Ectodermal cell (in vitro differentiated cells): Measurements from ENCODE around the gene KICS2. TPM values are rescaled to one million over a fixed set of nuclear protein-coding genes. Genes with fewer than 3 reads are reported as not detected.

Experiments
- H3K27ac ChIP-seq: 2 replicates; pipeline ENCODE4 v1.7.0; 2013; ENCODE audit warnings: mild to moderate bottlenecking, low read depth, low read length; ENCODE audit not compliant: insufficient read depth, poor library complexity, severe bottlenecking
- H3K27me3 ChIP-seq: 2 replicates; pipeline ENCODE4 v1.7.0; 2013; ENCODE audit warnings: mild to moderate bottlenecking, low read length; ENCODE audit not compliant: insufficient read depth, control insufficient read depth, poor library complexity, severe bottlenecking
- H3K36me3 ChIP-seq: one replicate; pipeline ENCODE4 v1.7.0; 2013; ENCODE audit warnings: low read length; ENCODE audit not compliant: control insufficient read depth, insufficient read depth
- H3K4me1 ChIP-seq: one replicate; pipeline ENCODE4 v1.7.0; 2013; ENCODE audit warnings: low read length; ENCODE audit not compliant: control insufficient read depth, insufficient read depth
- H3K4me3 ChIP-seq: 2 replicates; pipeline ENCODE4 v1.7.0; 2013; ENCODE audit warnings: low read depth, low read length, control low read depth; ENCODE audit not compliant: insufficient read depth
- H3K9me3 ChIP-seq: 2 replicates; pipeline ENCODE4 v1.7.0; 2013; ENCODE audit warnings: mild to moderate bottlenecking, low read length, moderate library complexity; ENCODE audit not compliant: control insufficient read depth
- WGBS, 2 experiments: methylation state at CpG; one replicate each; pipeline ENCODE4 v1.1.7; 2013; ENCODE audit warnings: missing lambda C conversion rate in 2 of 2; 5-methylcytosine and 5-hydroxymethylcytosine counted together
- polyA plus RNA-seq, 4 experiments: library from polyadenylated mRNA; stranded (reverse); fragments of 50-300 nt; gene quantifications; one replicate each; pipeline ENCODE4 v1.2.3, GENCODE V29; 2013

The KICS2 gene
- polyA plus RNA-seq (2013, experiment 1 of 4), result 5.7 TPM
- 6.6 TPM for polyA plus RNA-seq (2013, experiment 2 of 4)
- 3.8 TPM for polyA plus RNA-seq (2013, experiment 3 of 4)
- 3.4 TPM for polyA plus RNA-seq (2013, experiment 4 of 4)

GRCh38 chr12:64222009-64222765 lies at the start of gene KICS2:
KICS2 (minus strand) TSS chr12:64222296; CDS start chr12:64222237, 59 bp downstream.
- Histone ChIP-seq H3K36me3 (no peaks in the 10 kb centered on the region), H3K27me3 (no peaks in the 10 kb centered on the region), H3K9me3 (no peaks in the 10 kb centered on the region), H3K4me3 (peak within 1 kb of the TSS; percentile 89), H3K4me1 (peaks cover 6% of the 10 kb centered on the region), H3K27ac (peak within 1 kb of the TSS; percentile 52)
- 1% methylated on average over 56 of the region's 56 CpGs for WGBS, 2 experiments

GRCh38 chr12:64270411-64270810 lies 48.3 kb upstream of the KICS2 start:
- Histone ChIP-seq H3K9me3 (no peaks in the 10 kb centered on the region), H3K4me3 (no peak overlapping the region), H3K4me1 (no peaks in the 10 kb centered on the region), H3K27ac (no peak overlapping the region), H3K36me3 (no peaks in the 10 kb centered on the region), H3K27me3 (no peaks in the 10 kb centered on the region)
- WGBS, 2 experiments, result 94 to 100% methylated on average over 1 of the region's 1 CpG

GRCh38 chr12:64269161-64269560 lies 47.1 kb upstream of the KICS2 start:
- Histone ChIP-seq H3K27me3 (no peaks in the 10 kb centered on the region), H3K9me3 (no peaks in the 10 kb centered on the region), H3K4me3 (no peak overlapping the region), H3K36me3 (no peaks in the 10 kb centered on the region), H3K27ac (no peak overlapping the region), H3K4me1 (no peaks in the 10 kb centered on the region)
- 73 to 74% methylated on average over 2 of the region's 2 CpGs for WGBS, 2 experiments

- WGBS, 2 experiments, result 55 to 56% methylated on average over 1 to 2 of the region's 2 CpGs
- H3K4me1 ChIP-seq, result no peaks in the 10 kb centered on the region
- no peaks in the 10 kb centered on the region for H3K27me3 ChIP-seq
- H3K27ac ChIP-seq, result no peak overlapping the region
- no peak overlapping the region for H3K4me3 ChIP-seq
- no peaks in the 10 kb centered on the region for H3K9me3 ChIP-seq
- no peaks in the 10 kb centered on the region for H3K36me3 ChIP-seq
Observed at GRCh38 chr12:64268409-64268808, 46.3 kb upstream of the KICS2 start.

GRCh38 chr12:64265839-64266238 lies 43.7 kb upstream of the KICS2 start:
- Histone ChIP-seq H3K4me3 (no peak overlapping the region), H3K4me1 (no peaks in the 10 kb centered on the region), H3K9me3 (no peaks in the 10 kb centered on the region), H3K36me3 (no peaks in the 10 kb centered on the region), H3K27ac (no peak overlapping the region), H3K27me3 (no peaks in the 10 kb centered on the region)
- 89 to 93% methylated on average over 2 of the region's 2 CpGs for WGBS, 2 experiments

GRCh38 chr12:64261813-64262212 lies 39.7 kb upstream of the KICS2 start:
- Histone ChIP-seq H3K9me3 (no peaks in the 10 kb centered on the region), H3K27me3 (no peaks in the 10 kb centered on the region), H3K4me1 (no peaks in the 10 kb centered on the region), H3K27ac (no peak overlapping the region), H3K4me3 (no peak overlapping the region), H3K36me3 (no peaks in the 10 kb centered on the region)
- 94 to 95% methylated on average over 4 of the region's 5 CpGs for WGBS, 2 experiments

GRCh38 chr12:64258576-64258975 lies 36.5 kb upstream of the KICS2 start:
- no peak overlapping the region for H3K27ac ChIP-seq
- no peaks in the 10 kb centered on the region for H3K4me1 ChIP-seq
- no peaks in the 10 kb centered on the region for H3K9me3 ChIP-seq
- no peak overlapping the region for H3K4me3 ChIP-seq
- no peaks in the 10 kb centered on the region for H3K36me3 ChIP-seq
- 69 to 77% methylated on average over 3 of the region's 3 CpGs for WGBS, 2 experiments
- no peaks in the 10 kb centered on the region for H3K27me3 ChIP-seq

- 78 to 91% methylated on average over 3 to 4 of the region's 4 CpGs for WGBS, 2 experiments
- H3K4me1 ChIP-seq, result no peaks in the 10 kb centered on the region
- H3K9me3 ChIP-seq, result no peaks in the 10 kb centered on the region
Observed at GRCh38 chr12:64256166-64256800, 34.2 kb upstream of the KICS2 start.

GRCh38 chr12:64255249-64255648 lies 33.2 kb upstream of the KICS2 start:
- H3K27ac ChIP-seq, result no peak overlapping the region
- WGBS, 2 experiments, result 83 to 93% methylated on average over 4 of the region's 4 CpGs
- H3K9me3 ChIP-seq, result no peaks in the 10 kb centered on the region
- H3K4me1 ChIP-seq, result no peaks in the 10 kb centered on the region
- no peak overlapping the region for H3K4me3 ChIP-seq
- H3K27me3 ChIP-seq, result no peaks in the 10 kb centered on the region
- no peaks in the 10 kb centered on the region for H3K36me3 ChIP-seq

More at GRCh38 chr12:64256166-64256800, 34.2 kb upstream of the KICS2 start:
- H3K4me3 ChIP-seq, result no peak overlapping the region
- H3K36me3 ChIP-seq, result no peaks in the 10 kb centered on the region
- H3K27me3 ChIP-seq, result no peaks in the 10 kb centered on the region
- no peak overlapping the region for H3K27ac ChIP-seq

- no peaks in the 10 kb centered on the region for H3K36me3 ChIP-seq
- H3K4me3 ChIP-seq, result no peak overlapping the region
- no peaks in the 10 kb centered on the region for H3K9me3 ChIP-seq
- no peaks in the 10 kb centered on the region for H3K27me3 ChIP-seq
- no peak overlapping the region for H3K27ac ChIP-seq
- no peaks in the 10 kb centered on the region for H3K4me1 ChIP-seq
- WGBS, 2 experiments, result no CpG with 5 or more reads among the region's 1 CpG
Observed at GRCh38 chr12:64253356-64253755, 31.3 kb upstream of the KICS2 start.
